Activated CD4-positive, alpha-beta T cell treated with anti-CD3 and anti-CD28 coated beads for 36 hours (primary cell): Measurements from ENCODE around the gene C6orf132. TPM values are rescaled to one million over a fixed set of nuclear protein-coding genes. Genes with fewer than 3 reads are reported as not detected.

Experiments used
- ATAC-seq: fragments of 200-7000 bp; cut with Tn5 transposase; one replicate; pipeline ENCODE4 v1.10.0; 2021; ENCODE audit warnings: mild to moderate bottlenecking, moderate library complexity
- CTCF ChIA-PET: fragments of 350-600 bp; sonication (Branson Sonifier 250); formaldehyde crosslinking; loops from one replicate; lab custom pipeline; 2021; ENCODE audit warnings: antibody characterized with exemption; lab: Charles Lee
- POLR2A ChIA-PET: fragments of 350-600 bp; sonication (Branson Sonifier 250); formaldehyde crosslinking; loops from one replicate; lab custom pipeline; 2021; ENCODE audit warnings: antibody characterized with exemption, inconsistent platforms; lab: Charles Lee
- DNase-seq: peaks from one replicate; pipeline ENCODE4 v3.0.0-alpha.2; 2020
- H3K27ac Mint-ChIP-seq: one replicate; pipeline ENCODE4 v1.8.0; 2021; ENCODE audit warnings: mixed read lengths
- H3K27me3 Mint-ChIP-seq: one replicate; pipeline ENCODE4 v1.8.0; 2021; ENCODE audit warnings: mixed read lengths
- H3K36me3 Mint-ChIP-seq: one replicate; pipeline ENCODE4 v1.8.0; 2021; ENCODE audit warnings: low read depth, mixed read lengths
- H3K4me1 Mint-ChIP-seq: one replicate; pipeline ENCODE4 v1.8.0; 2021; ENCODE audit warnings: mixed read lengths
- H3K4me3 Mint-ChIP-seq: one replicate; pipeline ENCODE4 v1.8.0; 2021; ENCODE audit warnings: mild to moderate bottlenecking, moderate library complexity, mixed read lengths
- H3K9me3 Mint-ChIP-seq: one replicate; pipeline ENCODE4 v1.8.0; 2021; ENCODE audit warnings: low read depth, mixed read lengths
- intact Hi-C, 2 experiments: fragments of 100-400 bp; cut with DNase I in 1 of 2; cut with micrococcal nuclease in 1 of 2; formaldehyde crosslinking; loops; one replicate each; pipeline versions ENCODE4 v1.14.2 to v1.15.1; 2022 to 2024; cut with DNase I, micrococcal nuclease
- total RNA-seq, 2 experiments: library from RNA; stranded (reverse); gene quantifications; one replicate each; pipeline ENCODE4 v1.2.3, GENCODE V29; 2021

The C6orf132 gene
- total RNA-seq, 2 experiments from 2014 or later, result 0.14 TPM

DNA sequence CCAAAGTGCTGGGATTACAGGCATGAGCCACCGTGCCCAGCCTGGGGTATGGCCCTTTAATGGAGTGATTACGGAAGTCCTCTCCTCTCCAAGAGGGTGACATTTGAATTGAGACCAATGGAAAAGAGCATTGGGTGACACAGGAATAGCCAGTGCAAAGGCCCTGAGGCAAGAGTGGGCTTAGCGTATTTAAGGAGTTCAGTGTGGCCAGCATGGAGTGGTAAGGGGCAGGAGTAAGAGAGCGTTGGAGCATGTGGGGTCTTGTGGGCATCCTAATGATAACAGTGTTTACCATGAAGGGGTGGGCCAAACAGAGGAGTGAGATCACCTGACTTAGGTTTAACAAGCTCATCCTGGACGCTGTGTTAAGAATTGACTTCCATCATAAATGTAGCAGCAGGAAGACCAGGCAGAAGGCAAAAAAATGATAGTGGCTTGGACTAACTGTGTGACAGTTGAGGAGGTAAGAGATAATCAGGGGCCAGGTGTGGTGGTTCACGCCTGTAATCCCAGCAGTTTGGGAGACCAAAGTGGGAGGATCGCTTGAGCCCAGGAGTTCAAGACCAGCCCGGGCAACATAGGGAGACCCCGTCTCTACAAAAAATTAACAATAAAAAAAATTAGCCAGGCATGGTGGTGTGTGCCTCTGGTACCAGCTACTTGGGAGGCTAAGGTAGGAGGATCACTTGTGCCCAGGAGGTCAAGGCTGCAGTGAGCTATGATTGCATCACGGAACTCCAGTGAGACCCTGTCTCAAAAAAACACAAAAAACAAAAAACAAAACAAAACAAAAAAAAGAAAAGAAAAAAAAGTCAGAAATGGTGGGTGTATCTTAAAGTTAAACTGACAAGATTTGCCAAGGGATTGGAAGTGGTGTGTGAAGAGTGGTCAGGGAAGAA is 51.4 kb downstream of the C6orf132 start:
- POLR2A ChIA-PET, result no interaction called here
- DNase-seq (no peak), ATAC-seq (no peak)
- Mint-ChIP-seq H3K27ac (no peak overlapping the region), H3K9me3 (no peaks in the 10 kb centered on the region), H3K36me3 (no peaks in the 10 kb centered on the region), H3K27me3 (no peaks in the 10 kb centered on the region), H3K4me3 (no peak overlapping the region), H3K4me1 (no peaks in the 10 kb centered on the region)
- CTCF ChIA-PET, result interaction anchor here (2.5 kb wide), 1 partner anchor 13 kb away, joined by 14 read pairs; no protein-coding TSS in a partner anchor
- intact Hi-C loops, result no loop called here

DNA sequence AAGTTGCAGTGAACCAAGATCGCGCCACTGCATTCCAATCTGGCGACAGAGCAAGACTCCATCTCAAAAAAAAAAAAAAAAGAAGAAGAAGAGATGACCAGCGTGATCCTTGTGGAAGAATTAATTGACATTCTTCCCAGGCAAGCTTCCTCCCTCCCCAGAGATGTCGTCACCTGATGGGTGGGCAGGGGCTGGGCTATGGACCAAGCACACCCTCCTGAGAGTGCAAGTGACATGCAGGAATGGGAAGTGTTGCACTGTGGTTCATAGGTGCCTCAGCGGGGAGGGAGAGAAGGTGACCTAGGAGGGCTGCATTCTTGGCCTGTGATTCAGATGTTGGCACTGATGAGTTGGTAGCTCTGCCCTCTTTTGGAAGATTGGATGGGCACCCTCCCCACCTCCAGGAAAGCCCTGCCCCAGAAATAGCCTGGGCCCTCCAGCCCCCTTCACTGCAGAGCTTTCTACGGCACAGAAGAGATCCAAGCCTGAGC is 54.3 kb downstream of the C6orf132 start:
- no peak overlapping the region for H3K27ac Mint-ChIP-seq
- H3K9me3 Mint-ChIP-seq, result no peaks in the 10 kb centered on the region
- H3K36me3 Mint-ChIP-seq, result no peaks in the 10 kb centered on the region
- H3K4me1 Mint-ChIP-seq, result no peaks in the 10 kb centered on the region
- H3K27me3 Mint-ChIP-seq, result no peaks in the 10 kb centered on the region
- intact Hi-C loops, result no loop called here
- ChIA-PET CTCF (interaction anchor here (0.6 to 2.0 kb wide), 3 partner anchors 16 to 420 kb away, joined by 3 to 13 read pairs (median 13); no protein-coding TSS in a partner anchor), POLR2A (no interaction called here)
- no peak overlapping the region for H3K4me3 Mint-ChIP-seq
- DNase-seq, result no peak
- no peak for ATAC-seq

- Mint-ChIP-seq H3K36me3 (no peaks in the 10 kb centered on the region), H3K27ac (peak overlapping the region; percentile 24), H3K4me3 (no peak overlapping the region), H3K27me3 (no peaks in the 10 kb centered on the region), H3K4me1 (no peaks in the 10 kb centered on the region), H3K9me3 (no peaks in the 10 kb centered on the region)
- intact Hi-C loops, result no loop called here
- CTCF ChIA-PET, result interaction anchor here (0.7 to 2.0 kb wide), 6 partner anchors 9 to 58 kb away, joined by 3 to 13 read pairs (median 3); no protein-coding TSS in a partner anchor
- POLR2A ChIA-PET, result no interaction called here
- ATAC-seq, result no peak
- no peak for DNase-seq
These were observed 56.1 kb downstream of the C6orf132 start for GRCh38 chr6:42086046-42087035.

DNA sequence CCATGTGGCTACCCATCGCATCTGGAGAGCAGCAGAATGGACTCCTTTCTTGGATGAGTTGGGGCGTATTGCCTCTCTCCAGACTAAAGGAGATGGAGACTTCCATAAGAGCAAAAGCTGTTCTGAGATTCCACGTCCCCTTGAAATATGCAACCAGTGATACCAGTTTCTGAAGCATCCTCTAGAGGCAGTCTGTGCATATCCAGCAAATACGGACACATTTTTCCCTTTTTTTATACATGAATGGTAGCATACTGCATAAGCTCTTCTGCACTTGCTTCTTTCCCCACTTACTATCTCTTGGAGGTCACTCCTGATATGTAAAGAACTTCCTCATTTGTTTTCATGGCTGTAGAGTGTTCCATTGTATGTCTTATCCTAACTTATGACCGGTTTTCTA is 57.5 kb downstream of the C6orf132 start:
- CTCF ChIA-PET, result interaction anchor here (0.7 to 0.9 kb wide), 2 partner anchors 8 to 11 kb away, joined by 3 read pairs; no protein-coding TSS in a partner anchor
- no peaks in the 10 kb centered on the region for H3K9me3 Mint-ChIP-seq
- ATAC-seq (no peak), DNase-seq (no peak)
- no peaks in the 10 kb centered on the region for H3K36me3 Mint-ChIP-seq
- H3K27ac Mint-ChIP-seq, result no peak overlapping the region
- intact Hi-C loops, result no loop called here
- no peak overlapping the region for H3K4me3 Mint-ChIP-seq
- H3K27me3 Mint-ChIP-seq, result no peaks in the 10 kb centered on the region
- H3K4me1 Mint-ChIP-seq, result no peaks in the 10 kb centered on the region
- POLR2A ChIA-PET, result no interaction called here

DNA sequence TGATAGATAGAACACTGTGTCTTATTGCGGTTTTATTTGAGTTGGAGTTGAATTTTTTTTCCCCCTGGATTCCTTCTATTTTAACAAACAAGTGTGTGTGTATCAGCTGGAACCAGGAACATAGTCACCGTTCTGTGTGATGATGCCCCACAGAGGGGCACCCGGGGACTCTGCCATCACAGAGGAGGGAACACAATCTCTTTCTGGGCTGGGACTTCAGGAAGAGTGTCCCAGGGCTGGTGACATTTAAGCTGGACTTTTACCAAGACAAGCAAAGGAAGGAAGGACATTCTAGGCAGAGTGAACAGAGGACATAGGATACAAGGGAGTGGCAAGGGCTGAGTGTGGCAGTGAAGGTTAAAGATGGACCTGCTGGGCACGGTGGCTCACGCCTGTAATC is 58.9 kb downstream of the C6orf132 start:
- ChIA-PET CTCF (interaction anchor here (0.9 to 1.2 kb wide), 3 partner anchors 21 to 507 kb away, joined by 3 to 6 read pairs (median 3); no protein-coding TSS in a partner anchor), POLR2A (no interaction called here)
- Mint-ChIP-seq H3K27me3 (no peaks in the 10 kb centered on the region), H3K9me3 (no peaks in the 10 kb centered on the region), H3K4me3 (no peak overlapping the region), H3K4me1 (no peaks in the 10 kb centered on the region), H3K27ac (no peak overlapping the region), H3K36me3 (peaks cover 3% of the 10 kb centered on the region)
- ATAC-seq (no peak), DNase-seq (no peak)
- intact Hi-C loops, result no loop called here

- H3K27ac Mint-ChIP-seq, result no peak overlapping the region
- H3K27me3 Mint-ChIP-seq, result no peaks in the 10 kb centered on the region
- no peaks in the 10 kb centered on the region for H3K9me3 Mint-ChIP-seq
- H3K4me3 Mint-ChIP-seq, result no peak overlapping the region
- H3K36me3 Mint-ChIP-seq, result peaks cover 20% of the 10 kb centered on the region
- no peaks in the 10 kb centered on the region for H3K4me1 Mint-ChIP-seq
- intact Hi-C loops, result loop anchor here in 1 of 2 experiments (5.0 kb wide), 1 partner anchor 137 kb away; the partner anchor contains the start of gene MRPS10
- ChIA-PET CTCF (interaction anchor here (0.8 to 1.7 kb wide), 2 partner anchors 24 to 394 kb away, joined by 3 to 7 read pairs; no protein-coding TSS in a partner anchor), POLR2A (interaction anchor here (0.6 kb wide), 1 partner anchor 87 kb away, joined by 4 read pairs; no protein-coding TSS in a partner anchor)
- ATAC-seq (no peak), DNase-seq (no peak)
These were observed 62.4 kb downstream of the C6orf132 start for GRCh38 chr6:42079941-42080464.

- CTCF ChIA-PET, result interaction anchor here (1.1 to 1.4 kb wide), 3 partner anchors 21 to 101 kb away, joined by 3 to 5 read pairs (median 3); no protein-coding TSS in a partner anchor
- DNase-seq (no peak), ATAC-seq (no peak)
- H3K27me3 Mint-ChIP-seq, result no peaks in the 10 kb centered on the region
- no peak overlapping the region for H3K4me3 Mint-ChIP-seq
- peaks cover 2% of the 10 kb centered on the region for H3K4me1 Mint-ChIP-seq
- no peak overlapping the region for H3K27ac Mint-ChIP-seq
- POLR2A ChIA-PET, result no interaction called here
- no peaks in the 10 kb centered on the region for H3K9me3 Mint-ChIP-seq
- H3K36me3 Mint-ChIP-seq, result peaks cover 28% of the 10 kb centered on the region
- intact Hi-C loops, result loop anchor here in 1 of 2 experiments (5.0 kb wide), 1 partner anchor 139 kb away; the partner anchor contains the start of gene MRPS10
These were observed 64.0 kb downstream of the C6orf132 start for GRCh38 chr6:42078386-42078785.

- H3K9me3 Mint-ChIP-seq, result no peaks in the 10 kb centered on the region
- DNase-seq, result peak; percentile 82
- CTCF ChIA-PET, result interaction anchor here (0.7 to 3.5 kb wide), 8 partner anchors 10 to 472 kb away, joined by 3 to 15 read pairs (median 3); no protein-coding TSS in a partner anchor
- H3K36me3 Mint-ChIP-seq, result peaks cover 37% of the 10 kb centered on the region
- POLR2A ChIA-PET, result no interaction called here
- intact Hi-C loops, result loop anchor here (1.0 to 5.0 kb wide), 4 partner anchors 29 to 142 kb away; partner anchors contain the start of gene MRPS10 (in 1 of the 2)
- H3K27ac Mint-ChIP-seq, result no peak overlapping the region
- H3K4me3 Mint-ChIP-seq, result no peak overlapping the region
- H3K4me1 Mint-ChIP-seq, result peaks cover 3% of the 10 kb centered on the region
- H3K27me3 Mint-ChIP-seq, result no peaks in the 10 kb centered on the region
- peak; percentile 63 for ATAC-seq
These were observed 67.1 kb downstream of the C6orf132 start for GRCh38 chr6:42075159-42075838.

DNA sequence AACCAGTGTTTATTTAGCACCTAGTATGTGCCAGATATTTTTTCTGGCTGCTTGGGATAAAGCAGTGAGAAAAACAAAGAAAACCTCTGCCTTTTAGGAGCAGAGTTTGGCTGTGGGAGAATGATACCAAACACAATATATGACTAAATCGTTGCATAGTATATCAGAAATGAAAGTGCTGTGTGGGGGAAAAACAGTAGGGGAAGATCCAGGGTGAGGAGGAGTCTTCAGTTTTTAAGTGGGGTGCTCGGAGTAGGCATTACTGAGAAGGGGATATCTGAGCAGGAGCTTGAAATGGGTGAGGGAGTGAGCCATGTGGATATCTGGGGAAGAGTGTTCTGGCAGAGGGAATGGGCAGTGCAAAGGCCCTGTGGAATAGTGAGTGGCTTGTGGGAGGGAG is 69.1 kb downstream of the C6orf132 start:
- POLR2A ChIA-PET, result no interaction called here
- H3K27me3 Mint-ChIP-seq, result no peaks in the 10 kb centered on the region
- H3K36me3 Mint-ChIP-seq, result peaks cover 34% of the 10 kb centered on the region
- ATAC-seq, result peak; percentile 61
- CTCF ChIA-PET, result interaction anchor here (0.8 to 3.5 kb wide), 8 partner anchors 11 to 487 kb away, joined by 3 to 15 read pairs (median 3); no protein-coding TSS in a partner anchor
- DNase-seq, result no peak
- no peaks in the 10 kb centered on the region for H3K9me3 Mint-ChIP-seq
- H3K4me1 Mint-ChIP-seq, result peaks cover 3% of the 10 kb centered on the region
- H3K4me3 Mint-ChIP-seq, result no peak overlapping the region
- intact Hi-C loops, result no loop called here
- peak overlapping the region; percentile 58 for H3K27ac Mint-ChIP-seq
